GM19193 (cell line): ENCODE results near the gene PHC1.
A peak's percentile ranks its signal among the peaks of the same experiment; 100 is the strongest.

Experiments used
- POLR2A ChIP-seq: IDR thresholded peaks from 4 replicates; pipeline ENCODE4 v1.6.1; 2011; ENCODE audit not compliant: insufficient read depth, insufficient read length; ENCODE audit errors: extremely low read depth

The PHC1 gene

DNA sequence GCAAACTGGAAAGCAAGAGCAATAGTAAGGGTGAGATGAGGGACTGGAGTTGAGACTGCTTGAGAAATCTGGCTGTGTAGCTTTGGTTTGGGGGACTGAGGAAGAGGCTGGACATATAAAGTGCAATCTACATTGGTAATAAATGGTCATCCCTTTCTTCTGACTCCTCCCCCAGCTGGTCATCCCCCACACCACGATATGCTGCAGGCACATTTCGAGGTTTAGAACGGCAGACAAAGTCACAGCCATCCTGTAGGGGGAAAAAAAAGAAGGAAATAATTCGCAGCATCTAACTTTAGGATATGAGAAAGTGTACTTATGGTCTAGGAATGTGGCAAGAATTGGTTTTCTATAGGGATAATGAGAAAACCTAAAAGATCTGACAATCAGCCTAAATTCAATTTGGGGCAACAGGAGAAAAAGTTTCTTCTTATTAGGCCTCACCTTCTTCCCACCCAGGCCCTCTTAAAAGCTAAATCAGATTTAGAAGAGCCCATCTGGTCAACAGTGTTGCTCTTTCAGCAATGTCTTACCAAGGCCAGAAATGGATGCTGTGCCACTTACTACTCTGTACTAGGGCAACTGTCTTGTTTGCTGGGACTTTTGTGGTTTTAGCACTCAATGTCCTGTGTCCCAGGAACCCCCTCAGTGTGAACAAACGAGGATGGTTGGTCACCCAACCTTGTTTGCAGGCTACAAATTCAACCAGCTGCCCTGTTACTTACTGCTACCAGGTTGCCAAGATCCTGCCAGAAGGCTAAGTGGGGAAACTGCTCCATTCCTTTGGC lies 27.6 kb downstream of the PHC1 start:
- no peak for TF ChIP-seq POLR2A

DNA sequence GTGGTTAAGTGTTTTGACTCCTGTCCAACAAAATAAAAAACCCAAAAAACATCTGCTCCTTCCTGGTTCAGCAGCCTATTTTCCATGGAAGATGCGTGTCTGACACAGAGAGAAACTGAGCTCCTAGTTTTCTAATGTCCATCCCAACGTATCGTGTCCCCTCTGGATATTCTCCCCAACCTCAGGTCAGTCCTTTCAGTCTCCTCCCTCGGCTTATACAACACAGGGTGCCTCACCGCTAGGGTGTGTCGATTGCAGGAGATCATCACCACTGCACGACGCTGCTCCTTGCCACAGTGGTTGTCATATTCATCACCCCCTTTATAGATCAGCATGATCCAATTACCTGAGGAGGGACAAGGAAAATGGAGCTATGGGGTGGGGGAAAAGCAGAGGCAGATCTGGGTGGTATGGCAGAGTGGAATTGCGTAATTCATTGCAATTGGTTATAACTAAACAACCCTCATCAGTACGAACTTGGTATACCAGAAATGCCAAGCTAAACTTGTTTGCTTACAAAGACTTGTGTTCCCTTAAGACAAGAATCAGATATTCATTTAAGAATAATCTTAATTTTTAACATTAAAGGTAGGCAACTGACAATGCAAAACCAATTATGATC lies 29.4 kb downstream of the PHC1 start:
- TF ChIP-seq POLR2A: no peak

DNA sequence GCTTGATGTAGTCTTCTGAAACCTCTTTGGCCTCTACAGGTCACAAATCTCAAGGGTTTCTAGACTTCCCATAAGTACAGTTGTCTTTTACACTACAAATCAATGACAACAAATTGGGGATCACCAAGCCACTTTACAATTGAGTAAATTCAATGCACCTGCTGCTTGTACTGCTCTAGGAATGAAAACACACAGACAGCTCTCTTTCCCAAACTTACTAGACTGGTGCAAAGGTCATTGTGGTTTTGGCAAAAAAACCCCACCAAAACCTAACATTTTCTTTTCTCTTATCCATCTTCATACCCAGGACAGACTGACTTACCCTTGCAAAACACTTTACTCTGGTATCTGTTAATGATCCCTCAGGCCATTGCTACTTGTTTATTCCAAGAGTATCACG lies 32.4 kb downstream of the PHC1 start:
- TF ChIP-seq POLR2A: no peak

DNA sequence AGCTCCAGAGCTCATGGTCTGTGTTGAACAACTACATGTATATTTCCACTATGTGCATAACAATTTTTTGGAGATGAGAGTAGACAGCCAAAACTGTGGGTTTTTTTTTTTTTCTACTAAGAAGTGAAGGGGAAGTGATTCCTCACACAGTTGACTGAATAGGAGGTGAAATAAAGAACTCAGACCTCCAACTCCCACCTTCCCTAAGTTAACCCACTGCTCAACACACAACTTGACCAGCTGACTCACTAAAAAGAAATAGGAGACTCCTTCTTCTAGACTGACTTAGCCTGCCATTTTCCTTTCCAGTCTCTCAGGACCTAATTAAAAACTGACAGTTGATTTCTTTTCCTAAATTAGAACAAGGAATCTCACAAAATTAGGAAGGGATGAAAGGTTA lies 33.4 kb downstream of the PHC1 start:
- no peak for TF ChIP-seq POLR2A

DNA sequence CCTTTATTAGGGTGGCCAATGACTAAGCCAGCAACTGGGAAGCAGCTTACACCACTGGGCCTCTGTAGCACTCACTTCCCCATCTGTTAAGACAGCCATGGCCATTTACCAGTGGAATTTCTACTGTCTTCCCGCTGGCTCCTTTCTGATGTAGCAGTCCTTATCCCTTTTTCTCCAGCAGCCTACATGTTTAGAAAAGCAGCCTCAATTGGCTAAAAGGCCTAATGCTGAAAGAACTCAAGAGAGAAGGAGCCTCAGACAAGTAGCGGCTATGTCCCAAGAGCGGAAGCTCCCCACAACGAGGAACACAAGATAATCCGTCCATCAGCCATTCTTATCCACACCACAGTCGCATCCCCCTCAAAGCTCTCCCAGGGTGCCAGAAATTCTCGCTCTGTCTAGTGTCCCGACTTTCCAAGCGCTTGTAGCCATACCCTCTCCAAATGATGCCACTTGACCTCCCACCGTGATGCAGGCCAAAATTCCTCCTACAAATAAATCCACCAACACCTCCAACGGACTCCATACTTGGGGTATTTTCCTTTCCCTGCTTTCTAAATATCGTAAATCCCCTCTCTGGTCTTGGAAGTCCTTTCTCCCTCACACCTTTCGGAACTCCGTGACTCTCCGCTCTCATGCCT lies 34.5 kb downstream of the PHC1 start:
- no peak for TF ChIP-seq POLR2A

DNA sequence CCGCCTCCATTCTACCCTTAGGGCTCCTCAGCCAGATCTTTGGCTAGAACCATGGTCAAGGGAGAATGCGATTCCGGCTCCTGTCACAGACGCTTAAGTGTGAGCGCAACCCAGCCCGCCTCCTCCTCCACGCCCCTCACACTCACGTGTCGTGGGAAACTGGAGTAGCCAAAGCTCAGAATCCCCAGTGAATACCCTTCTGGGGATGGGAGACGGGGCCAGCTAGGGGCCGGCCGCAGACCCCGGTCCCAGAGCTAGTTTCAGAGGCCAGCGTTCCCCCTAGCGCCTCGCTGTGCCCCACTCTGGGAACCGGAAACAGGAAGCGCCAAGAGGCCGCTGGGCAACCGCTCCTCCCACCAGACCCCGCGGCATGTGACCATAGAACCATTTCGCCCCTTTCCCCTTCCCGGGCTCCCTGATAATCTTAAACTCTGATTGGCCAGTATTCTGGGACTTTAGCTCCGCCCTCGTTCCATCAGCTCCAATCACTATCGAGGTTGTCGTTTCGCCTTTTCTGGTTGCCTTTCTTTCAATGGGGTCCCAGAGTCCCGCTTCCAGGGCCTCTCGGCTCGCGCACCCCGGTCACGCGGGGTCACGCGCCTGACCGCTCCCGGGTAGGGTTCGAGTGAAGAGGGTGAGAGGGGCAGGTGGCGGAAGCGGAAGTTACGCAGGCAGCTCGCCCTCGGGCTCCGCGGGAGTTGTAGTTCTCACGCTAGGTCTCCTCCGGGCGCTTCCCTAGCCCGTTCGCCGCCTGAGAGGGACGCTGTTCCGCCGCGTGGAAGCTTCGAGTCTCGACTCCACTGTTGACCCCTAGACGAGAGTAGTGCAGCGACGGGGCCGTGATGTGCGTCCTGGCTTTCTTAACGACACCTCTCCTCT lies 35.3 kb downstream of the PHC1 start, which contains the start of gene M6PR:
Gene M6PR, minus strand, starts transcription at position 304 of the 879 bp plus-strand sequence. CDS start 3,241 bp downstream, outside the sequence.
- TF ChIP-seq POLR2A: peak; percentile 94

GRCh38 chr12:8950221-8950527 lies 35.9 kb downstream of the PHC1 start:
- TF ChIP-seq POLR2A: no peak

GRCh38 chr12:8950702-8951478 lies 36.6 kb downstream of the PHC1 start:
- TF ChIP-seq POLR2A: no peak

DNA sequence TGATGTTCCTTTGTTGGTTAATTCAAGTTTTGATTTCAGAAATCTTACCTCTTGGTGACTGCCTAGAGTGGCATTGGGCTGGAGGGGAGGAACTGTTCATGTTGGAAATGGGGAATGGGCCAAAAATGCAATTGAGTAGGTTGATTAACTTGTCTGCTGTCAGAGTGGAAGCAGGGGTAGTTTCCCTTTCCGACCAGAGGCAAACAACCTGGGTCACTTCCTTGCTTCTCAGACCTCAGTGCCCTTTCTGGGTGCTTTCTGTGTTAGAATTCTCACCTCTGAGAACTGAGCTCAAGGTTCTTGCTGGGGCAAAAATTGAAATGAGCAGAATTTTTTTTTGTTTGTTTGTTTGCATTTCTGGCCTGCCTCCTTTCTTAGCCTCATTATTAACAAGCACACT lies 37.4 kb downstream of the PHC1 start:
- TF ChIP-seq POLR2A: no peak

- no peak for TF ChIP-seq POLR2A
Measured at GRCh38 chr12:8953773-8954402, 39.6 kb downstream of the PHC1 start.

DNA sequence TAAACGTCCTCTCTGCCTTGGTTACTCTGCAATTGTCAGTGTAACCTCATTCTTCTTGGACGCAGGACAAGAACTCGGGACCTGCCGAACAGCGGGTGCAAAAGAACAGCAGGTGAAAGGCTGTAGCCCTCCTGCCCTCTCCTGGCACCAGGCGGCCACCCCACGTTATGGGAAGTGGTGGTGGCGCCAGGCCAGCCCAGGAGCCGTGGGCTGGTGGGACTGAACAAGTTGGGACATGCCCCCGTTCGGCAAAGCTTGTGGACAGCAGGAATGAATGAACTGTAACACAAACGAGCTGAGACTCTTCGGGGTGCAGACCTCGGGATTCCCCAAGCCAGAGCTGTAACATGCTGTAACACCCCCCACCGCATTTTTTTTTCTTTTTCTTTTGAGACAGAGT lies 41.8 kb downstream of the PHC1 start:
- TF ChIP-seq POLR2A: no peak

GRCh38 chr12:8956772-8957171 lies 42.5 kb downstream of the PHC1 start:
- TF ChIP-seq POLR2A: no peak

DNA sequence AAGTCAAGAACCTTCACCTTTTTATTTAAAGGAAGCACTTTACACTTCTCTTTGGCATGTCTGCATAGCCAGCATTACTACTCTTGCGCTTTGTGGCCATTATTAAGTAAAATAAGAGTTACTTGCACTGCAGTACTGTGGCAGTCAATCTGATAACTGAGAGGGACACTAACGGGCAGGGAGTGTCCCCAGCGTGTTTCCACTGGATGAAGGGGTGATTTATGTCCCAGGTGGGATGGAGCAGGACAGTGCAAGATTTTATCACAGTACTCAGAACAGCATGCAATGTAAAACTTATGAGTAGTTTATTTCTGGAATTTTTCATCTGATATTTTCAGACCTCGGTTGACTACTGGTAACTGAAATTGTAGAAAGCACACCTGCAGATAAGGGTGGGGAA lies 43.3 kb downstream of the PHC1 start:
- no peak for TF ChIP-seq POLR2A

- no peak for TF ChIP-seq POLR2A
Measured at GRCh38 chr12:8958066-8958465, 43.8 kb downstream of the PHC1 start.
